Spleen (tissue), 11 donors: ENCODE results near the gene KRTAP5-1. TPM values are rescaled to one million over a fixed set of nuclear protein-coding genes. Genes with fewer than 3 reads are reported as not detected.
"Not testable (repeated sequence)": the region's sequence is repeated elsewhere in the genome, so short reads cannot be mapped to it uniquely, and the experiment has no call there.

Experiments used
- DNase-seq: peaks from one replicate; pipeline ENCODE4 v3.0.0-alpha.2; 2020
- H3K27ac ChIP-seq, 8 donors: fragments of 200-600 bp; sonication (generic) in 7 of 8; 1 replicate in 4 of 8; 2 replicates in 4 of 8; pipeline versions ENCODE4 v1.5.0 to v1.8.0; 2016 to 2021; ENCODE audit warnings: inconsistent platforms in 4 of 8, mild to moderate bottlenecking in 4 of 8, moderate library complexity in 1 of 8
- H3K27me3 ChIP-seq, 7 donors: fragments of 200-600 bp; sonication (generic) in 6 of 7; replicated peaks in 1 of 7; 1 replicate in 4 of 7; 2 replicates in 3 of 7; pipeline versions ENCODE4 v1.5.0 to v1.8.0; 2016 to 2021; ENCODE audit warnings: inconsistent platforms in 3 of 7, mild to moderate bottlenecking in 1 of 7
- H3K36me3 ChIP-seq, 6 donors: fragments of 200-600 bp; sonication (generic) in 5 of 6; 1 replicate in 4 of 6; 2 replicates in 2 of 6; pipeline versions ENCODE4 v1.5.0 to v1.8.0; 2016 to 2021; ENCODE audit warnings: inconsistent platforms in 2 of 6
- H3K4me1 ChIP-seq, 6 donors: fragments of 200-600 bp; sonication (generic) in 5 of 6; 1 replicate in 3 of 6; 2 replicates in 3 of 6; pipeline versions ENCODE4 v1.5.0 to v1.8.0; 2016 to 2021; ENCODE audit warnings: inconsistent platforms in 3 of 6
- H3K4me3 ChIP-seq, 8 donors: fragments of 200-600 bp; sonication (generic) in 7 of 8; 1 replicate in 4 of 8; 2 replicates in 4 of 8; pipeline versions ENCODE4 v1.5.0 to v1.8.0; 2016 to 2021; ENCODE audit warnings: inconsistent platforms in 4 of 8, mild to moderate bottlenecking in 4 of 8, moderate library complexity in 2 of 8
- H3K9me3 ChIP-seq, 8 donors: fragments of 200-600 bp; sonication (generic) in 7 of 8; 1 replicate in 4 of 8; 2 replicates in 4 of 8; pipeline versions ENCODE4 v1.5.0 to v1.8.0; 2016 to 2021; ENCODE audit warnings: inconsistent platforms in 4 of 8
- POLR2A ChIP-seq, 3 donors: fragments of 450-650 bp; IDR thresholded peaks; one replicate each; pipeline ENCODE4 v1.5.1; 2017; ENCODE audit warnings: antibody characterized with exemption in 3 of 3, mild to moderate bottlenecking in 1 of 3
- POLR2AphosphoS5 ChIP-seq, 3 donors: sonication (generic); formaldehyde crosslinking; IDR thresholded peaks; one replicate each; pipeline ENCODE4 v1.5.1; 2017; ENCODE audit warnings: antibody characterized with exemption in 3 of 3
- WGBS, 5 donors: extraction: QIAGEN DNeasy Blood & Tissue Kit in 3 of 5; methylation state at CpG; one replicate each; pipeline versions ENCODE4 v1.1.5 to v1.1.7; 2013 to 2018; 5-methylcytosine and 5-hydroxymethylcytosine counted together
- intact Hi-C: fragments of 100-400 bp; cut with DNase I; formaldehyde crosslinking; loops from one replicate; pipeline ENCODE4 v1.15.0; 2023; ENCODE audit warnings: low total_unique reads
- polyA plus RNA-seq, 3 donors: library from polyadenylated mRNA; stranded (reverse); fragments of 200-250 nt; gene quantifications; one replicate each; pipeline ENCODE4 v1.2.1, GENCODE V29; 2013
- total RNA-seq, 7 donors: library from RNA; depleted of rRNA in 3 of 7; stranded (reverse); fragments of >200 nt in 3 of 7; fragmentation: NEBNext Ultra II Directional in 4 of 7; extraction: Animal tissue kit (Norgen Biotek cat#: 25700) in 4 of 7; gene quantifications; one replicate each; pipeline versions ENCODE4 v1.1.0 to v1.2.1, GENCODE V29; 2016 to 2021
- TF ChIP-seq, protein P1 (sequence below), 11 experiments: fragments of 200-600 bp in 7 of 11; fragments of 450-650 bp in 4 of 11; sonication (generic) in 4 of 11; IDR thresholded peaks in 8 of 11; conservative IDR thresholded peaks in 3 of 11; 1 replicate in 7 of 11; 2 replicates in 4 of 11; pipeline versions ENCODE4 v1.4.0 to v1.8.0; 2016 to 2021; ENCODE audit warnings: antibody characterized with exemption in 11 of 11, inconsistent platforms in 4 of 11, mild to moderate bottlenecking in 1 of 11
- donor health status: healthy with polysubstance abuse.
- donor health status: DM: no; HTN: no; CAD: no; lungs with moderate emphysema.
- donor health status: DM: no; HTN: no; CAD: no.
- donor health status: Bipolar disorder and iron deficiency.
- donor health status: healthy.
- donor health status: DM: no; HTN: no; CAD: no.
- donor health status: DM: yes; HTN: yes; CAD: no.

The KRTAP5-1 gene
- total and polyA plus RNA-seq, 10 donors = not detected

DNA sequence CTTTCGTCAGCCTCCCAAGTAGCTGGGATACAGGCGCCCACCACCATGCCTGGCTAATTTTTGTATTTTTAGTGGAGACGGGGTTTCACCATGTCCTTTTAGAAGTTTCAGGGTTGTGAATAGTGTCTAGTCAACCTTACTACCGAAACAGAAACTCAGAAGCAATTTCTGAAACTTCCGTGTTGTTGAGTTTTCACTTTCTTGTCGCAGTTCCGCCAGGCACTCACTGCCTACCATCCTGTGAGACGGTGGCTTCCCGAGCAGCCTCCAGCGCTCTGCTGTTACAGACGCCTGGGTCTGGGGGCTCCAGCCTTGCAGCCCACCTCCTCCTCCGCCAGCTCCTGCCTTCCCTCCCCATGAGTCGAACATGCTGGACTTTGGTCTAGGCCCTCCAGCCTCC, 20.8 kb upstream of the KRTAP5-1 start:
- peak; percentile 76 for DNase-seq
- TF ChIP-seq POLR2AphosphoS5 (IDR thresholded peaks at IDR 0.05) = peak in 2 of 3 donors; percentile 43 to 49
- intact Hi-C loops, H3K36me3 ChIP-seq, H3K4me1 ChIP-seq, H3K9me3 ChIP-seq: not testable (repeated sequence)
- 57 to 74% (median 69%) methylated on average over 11 to 13 of the region's 13 CpGs for WGBS, 5 donors
- Histone ChIP-seq H3K27ac (peak overlapping the region in 3 of 8 donors; percentile 39 to 48 (median 48)), H3K27me3 (peaks cover 0 to 55% (median 0%) of the 10 kb centered on the region in 7 donors), H3K4me3 (peak overlapping the region in 1 of 8 donors; percentile 11)

DNA sequence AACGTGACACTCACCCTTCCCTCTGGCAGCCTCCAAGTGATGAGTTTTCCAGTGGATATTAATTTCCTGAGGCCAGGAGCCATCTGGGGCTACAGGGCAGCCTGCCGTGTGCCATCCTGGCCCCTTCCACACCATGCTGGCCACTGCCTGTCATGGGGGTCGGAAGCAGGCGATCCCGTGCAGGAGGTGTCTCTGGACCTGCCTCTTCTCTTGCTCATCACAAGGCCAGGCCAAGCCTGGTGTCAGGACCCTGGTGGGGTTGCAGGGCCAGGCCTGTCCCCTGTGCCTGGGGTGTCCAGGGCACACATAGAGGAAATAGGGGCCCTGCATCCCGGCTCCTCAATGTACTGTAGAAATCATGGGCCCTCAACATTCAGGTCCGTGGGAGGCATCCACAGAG, 19.6 kb upstream of the KRTAP5-1 start:
- DNase-seq = peak; percentile 32
- Histone ChIP-seq H3K27me3 (peaks cover 0 to 60% (median 0%) of the 10 kb centered on the region in 7 donors), H3K9me3 (no peaks in the 10 kb centered on the region), H3K4me3 (no peak overlapping the region), H3K4me1 (no peaks in the 10 kb centered on the region), H3K36me3 (no peaks in the 10 kb centered on the region), H3K27ac (no peak overlapping the region)
- WGBS, 5 donors = 84 to 92% (median 88%) methylated on average over 3 to 7 of the region's 7 CpGs
- TF ChIP-seq POLR2A (IDR thresholded peaks at IDR 0.05) (no peak), POLR2AphosphoS5 (IDR thresholded peaks at IDR 0.05) (no peak)
- TF ChIP-seq, protein P1, sequence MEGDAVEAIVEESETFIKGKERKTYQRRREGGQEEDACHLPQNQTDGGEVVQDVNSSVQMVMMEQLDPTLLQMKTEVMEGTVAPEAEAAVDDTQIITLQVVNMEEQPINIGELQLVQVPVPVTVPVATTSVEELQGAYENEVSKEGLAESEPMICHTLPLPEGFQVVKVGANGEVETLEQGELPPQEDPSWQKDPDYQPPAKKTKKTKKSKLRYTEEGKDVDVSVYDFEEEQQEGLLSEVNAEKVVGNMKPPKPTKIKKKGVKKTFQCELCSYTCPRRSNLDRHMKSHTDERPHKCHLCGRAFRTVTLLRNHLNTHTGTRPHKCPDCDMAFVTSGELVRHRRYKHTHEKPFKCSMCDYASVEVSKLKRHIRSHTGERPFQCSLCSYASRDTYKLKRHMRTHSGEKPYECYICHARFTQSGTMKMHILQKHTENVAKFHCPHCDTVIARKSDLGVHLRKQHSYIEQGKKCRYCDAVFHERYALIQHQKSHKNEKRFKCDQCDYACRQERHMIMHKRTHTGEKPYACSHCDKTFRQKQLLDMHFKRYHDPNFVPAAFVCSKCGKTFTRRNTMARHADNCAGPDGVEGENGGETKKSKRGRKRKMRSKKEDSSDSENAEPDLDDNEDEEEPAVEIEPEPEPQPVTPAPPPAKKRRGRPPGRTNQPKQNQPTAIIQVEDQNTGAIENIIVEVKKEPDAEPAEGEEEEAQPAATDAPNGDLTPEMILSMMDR (IDR thresholded peaks at IDR 0.05 in 8 of 11, conservative IDR thresholded peaks at IDR 0.05 in 3 of 11) = no peak
- intact Hi-C loops = no loop called here

DNA sequence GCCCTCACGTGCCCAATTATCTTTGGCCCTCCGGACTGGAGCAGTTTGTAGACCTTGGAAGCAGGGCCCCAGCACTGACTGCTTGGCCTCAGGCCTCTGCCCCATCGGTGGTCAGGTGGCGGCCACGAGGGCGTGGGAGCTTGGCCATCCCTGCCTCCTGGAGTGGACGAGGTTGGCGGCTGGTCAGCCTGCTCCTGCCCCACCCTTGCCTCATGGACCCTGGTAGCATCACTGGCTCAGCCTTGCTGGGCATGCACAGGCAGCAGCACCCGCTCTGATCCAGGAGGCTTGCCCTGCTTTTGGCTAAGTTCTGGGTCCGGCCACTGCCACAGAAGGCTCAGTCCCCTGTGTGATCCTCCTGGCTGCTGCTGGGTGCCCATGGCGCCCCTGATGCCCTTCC, 19.1 kb upstream of the KRTAP5-1 start:
- H3K27me3 ChIP-seq = peaks cover 0 to 64% (median 0%) of the 10 kb centered on the region in 7 donors
- 92 to 97% (median 93%) methylated on average over 6 to 11 of the region's 11 CpGs for WGBS, 5 donors
- H3K4me3 ChIP-seq = no peak overlapping the region
- intact Hi-C loops = no loop called here
- H3K27ac ChIP-seq = no peak overlapping the region
- peak; percentile 68 for DNase-seq
- no peaks in the 10 kb centered on the region for H3K9me3 ChIP-seq
- no peaks in the 10 kb centered on the region for H3K36me3 ChIP-seq
- no peak for TF ChIP-seq POLR2A (IDR thresholded peaks at IDR 0.05)
- TF ChIP-seq POLR2AphosphoS5 (IDR thresholded peaks at IDR 0.05) = no peak
- TF ChIP-seq, protein P1 (IDR thresholded peaks at IDR 0.05 in 8 of 11, conservative IDR thresholded peaks at IDR 0.05 in 3 of 11) = no peak
- no peaks in the 10 kb centered on the region for H3K4me1 ChIP-seq

DNA sequence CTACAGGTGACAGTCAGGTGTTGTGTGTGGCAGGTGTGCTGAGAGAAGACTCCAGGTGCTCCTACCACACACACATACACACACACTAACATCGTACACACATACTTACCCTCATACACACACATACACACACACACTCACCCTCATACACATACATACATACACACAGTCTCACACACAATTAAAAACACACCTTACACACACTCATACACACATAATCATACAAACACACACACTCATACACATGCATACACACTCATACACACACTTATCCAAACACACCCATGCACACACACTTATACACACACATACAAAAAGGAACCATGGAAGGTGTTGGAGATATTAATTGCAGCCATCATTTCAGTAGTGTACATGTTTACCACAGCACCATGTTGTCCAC, 18.5 kb upstream of the KRTAP5-1 start:
- no peak for DNase-seq
- Histone ChIP-seq H3K9me3 (no peaks in the 10 kb centered on the region), H3K27me3 (peaks cover 0 to 63% (median 0%) of the 10 kb centered on the region in 7 donors), H3K36me3 (no peaks in the 10 kb centered on the region), H3K4me1 (no peaks in the 10 kb centered on the region), H3K27ac (no peak overlapping the region), H3K4me3 (no peak overlapping the region)
- WGBS, 5 donors = 64 to 95% (median 86%) methylated on average over 1 of the region's 1 CpG
- intact Hi-C loops = no loop called here
- no peak for TF ChIP-seq POLR2AphosphoS5 (IDR thresholded peaks at IDR 0.05)
- no peak for TF ChIP-seq POLR2A (IDR thresholded peaks at IDR 0.05)
- TF ChIP-seq, protein P1 (IDR thresholded peaks at IDR 0.05 in 8 of 11, conservative IDR thresholded peaks at IDR 0.05 in 3 of 11) = no peak

DNA sequence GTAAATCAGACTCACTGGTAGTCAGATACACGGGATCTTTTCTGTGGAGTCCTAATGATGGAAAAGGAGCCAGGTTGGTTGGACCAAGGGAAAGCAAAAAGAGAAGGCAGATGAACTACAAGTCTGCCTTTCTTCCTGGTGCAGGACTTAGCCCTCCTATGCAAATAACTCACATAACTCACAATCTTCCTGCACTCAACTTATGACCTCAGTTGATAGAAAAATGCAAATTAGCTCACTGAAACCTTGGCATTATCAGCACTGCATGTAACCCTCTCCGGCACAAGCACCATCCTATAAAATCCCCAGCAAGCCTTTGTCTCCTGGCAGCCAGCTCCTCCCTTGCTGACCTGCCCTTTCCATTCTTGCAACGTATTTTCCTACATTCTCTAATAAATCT, 16.6 kb upstream of the KRTAP5-1 start:
- H3K9me3 ChIP-seq, DNase-seq, H3K27ac ChIP-seq, intact Hi-C loops, H3K4me1 ChIP-seq, H3K36me3 ChIP-seq, H3K4me3 ChIP-seq: not testable (repeated sequence)
- 59 to 76% (median 70%) methylated on average over 3 of the region's 3 CpGs for WGBS, 5 donors
- H3K27me3 ChIP-seq = peaks cover 0 to 65% (median 0%) of the 10 kb centered on the region in 7 donors
